Bone marrow (tissue), 2 donors: Measurements from ENCODE around the gene MYO18A.

Source experiments
- DNase-seq, 2 donors: peaks; one replicate each; lab custom pipeline; 2025; lab: John Stamatoyannopoulos, UW

Gene MYO18A

DNA sequence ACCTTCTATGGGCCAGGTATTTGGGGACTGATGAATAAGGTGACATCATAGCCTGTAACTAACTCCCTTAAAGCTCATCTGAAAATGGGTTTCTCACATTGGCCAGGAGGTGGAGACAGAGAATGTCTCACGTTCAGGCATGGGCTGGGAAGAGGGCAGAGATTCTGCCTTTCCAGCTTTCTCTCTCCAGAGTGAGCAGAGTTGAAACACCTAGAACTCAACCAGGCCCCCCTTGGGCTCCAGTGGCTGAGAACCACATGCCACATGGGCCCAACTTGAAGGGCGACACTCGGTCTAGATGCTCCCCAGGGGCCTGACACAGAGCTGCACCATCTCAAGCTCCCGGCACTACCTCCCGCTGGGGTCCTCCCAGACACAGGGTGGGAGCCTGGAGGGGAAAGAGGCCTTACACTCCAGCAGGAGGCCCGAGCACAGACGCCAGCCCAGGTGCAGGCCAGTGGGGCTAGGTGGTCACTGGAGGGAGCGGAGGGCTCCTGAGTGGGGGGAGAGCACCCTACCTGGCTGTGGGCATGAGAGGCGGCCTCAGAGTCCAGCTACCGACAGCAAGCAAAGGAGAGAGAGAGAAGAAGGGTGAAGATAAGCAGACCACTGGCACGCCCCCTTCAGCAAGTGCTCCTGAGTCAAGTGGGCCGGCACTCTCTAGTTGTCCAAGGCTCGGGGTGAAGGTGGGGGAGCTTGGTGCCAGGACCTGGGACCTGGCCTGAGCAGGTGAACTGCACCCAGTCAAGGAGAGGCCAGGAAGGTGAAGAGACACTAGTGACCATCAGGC is 55.9 kb downstream of the MYO18A start:
- peak in 1 of 2 donors; percentile 65 for DNase-seq

DNA sequence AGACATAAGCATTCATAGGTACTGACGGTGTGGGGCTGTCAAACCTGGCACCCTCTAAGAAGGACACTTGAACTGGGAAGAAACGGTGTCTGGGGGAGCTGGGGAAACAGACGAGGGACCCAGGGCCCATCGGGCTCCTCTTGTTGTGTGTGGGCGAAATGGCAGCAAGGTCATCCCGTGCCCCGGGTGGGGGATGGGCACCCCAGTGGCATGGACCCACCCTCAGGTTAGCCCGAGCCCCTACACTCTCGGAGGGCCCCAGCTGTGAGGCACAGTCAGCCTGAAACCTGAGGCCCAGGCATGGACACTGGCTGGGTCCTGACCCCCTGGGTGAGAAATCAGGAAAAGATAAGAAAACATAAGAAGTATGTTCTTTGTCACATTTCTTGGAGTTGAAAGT is 57.1 kb downstream of the MYO18A start:
- DNase-seq = no peak

DNA sequence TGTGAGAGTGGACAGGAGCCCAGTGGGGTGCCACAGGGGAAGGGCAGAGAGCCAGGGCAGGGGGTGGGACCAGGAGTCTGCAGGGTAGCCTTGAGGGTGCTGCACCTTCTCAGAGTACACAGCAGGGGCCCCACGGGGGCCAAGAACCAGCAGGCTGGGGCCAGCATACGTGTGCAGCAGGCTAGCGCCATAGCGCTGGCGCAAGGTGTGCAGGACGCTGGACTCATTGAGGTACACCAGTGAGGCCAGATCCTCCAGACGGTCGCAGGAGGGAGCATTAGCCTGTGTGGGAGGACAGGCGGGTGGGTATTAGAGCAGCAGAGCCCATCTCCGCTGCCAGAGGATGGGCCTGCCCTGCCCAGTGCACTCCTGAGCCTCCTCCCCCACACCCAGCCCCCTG is 58.8 kb downstream of the MYO18A start:
- DNase-seq = no peak

DNA sequence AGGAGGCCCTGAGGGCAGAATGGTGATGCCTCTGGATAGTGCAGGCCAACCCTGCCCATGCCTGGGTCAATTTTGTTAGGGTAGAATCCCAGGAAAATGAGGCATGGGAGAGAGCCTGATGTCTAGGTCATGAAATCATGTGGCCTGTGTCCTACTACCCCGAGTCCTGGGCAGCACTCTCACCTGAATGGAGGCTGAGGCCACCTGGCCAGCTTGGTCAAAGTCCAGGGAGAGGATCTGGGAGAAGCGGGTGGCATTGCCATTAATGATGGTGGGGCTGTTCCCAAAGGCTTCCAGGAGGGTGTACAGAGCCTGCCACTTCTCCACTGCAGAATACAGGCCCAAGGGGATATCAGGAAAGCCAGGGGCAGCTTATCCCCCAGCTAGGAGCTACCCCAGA is 59.8 kb downstream of the MYO18A start:
- no peak for DNase-seq

DNA sequence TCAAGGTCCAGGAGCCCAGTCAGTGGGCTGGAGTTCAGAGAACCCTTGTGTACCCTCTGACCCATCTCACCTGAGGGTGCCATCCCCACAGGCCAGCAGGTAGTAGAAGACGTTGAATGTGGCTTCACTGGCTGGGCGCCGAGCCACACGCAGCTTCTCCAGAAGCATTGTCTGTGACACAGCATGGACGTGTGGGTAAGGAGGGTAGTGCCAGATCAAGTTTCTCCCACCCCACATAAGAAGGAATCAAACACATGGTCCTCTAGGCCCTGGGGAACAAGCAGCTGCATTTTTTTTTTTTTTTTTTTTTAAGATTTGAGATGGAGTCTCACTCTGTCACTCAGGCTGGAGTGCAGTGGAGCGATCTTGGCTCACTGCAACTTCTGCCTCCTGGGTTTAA is 60.9 kb downstream of the MYO18A start:
- DNase-seq = no peak

DNA sequence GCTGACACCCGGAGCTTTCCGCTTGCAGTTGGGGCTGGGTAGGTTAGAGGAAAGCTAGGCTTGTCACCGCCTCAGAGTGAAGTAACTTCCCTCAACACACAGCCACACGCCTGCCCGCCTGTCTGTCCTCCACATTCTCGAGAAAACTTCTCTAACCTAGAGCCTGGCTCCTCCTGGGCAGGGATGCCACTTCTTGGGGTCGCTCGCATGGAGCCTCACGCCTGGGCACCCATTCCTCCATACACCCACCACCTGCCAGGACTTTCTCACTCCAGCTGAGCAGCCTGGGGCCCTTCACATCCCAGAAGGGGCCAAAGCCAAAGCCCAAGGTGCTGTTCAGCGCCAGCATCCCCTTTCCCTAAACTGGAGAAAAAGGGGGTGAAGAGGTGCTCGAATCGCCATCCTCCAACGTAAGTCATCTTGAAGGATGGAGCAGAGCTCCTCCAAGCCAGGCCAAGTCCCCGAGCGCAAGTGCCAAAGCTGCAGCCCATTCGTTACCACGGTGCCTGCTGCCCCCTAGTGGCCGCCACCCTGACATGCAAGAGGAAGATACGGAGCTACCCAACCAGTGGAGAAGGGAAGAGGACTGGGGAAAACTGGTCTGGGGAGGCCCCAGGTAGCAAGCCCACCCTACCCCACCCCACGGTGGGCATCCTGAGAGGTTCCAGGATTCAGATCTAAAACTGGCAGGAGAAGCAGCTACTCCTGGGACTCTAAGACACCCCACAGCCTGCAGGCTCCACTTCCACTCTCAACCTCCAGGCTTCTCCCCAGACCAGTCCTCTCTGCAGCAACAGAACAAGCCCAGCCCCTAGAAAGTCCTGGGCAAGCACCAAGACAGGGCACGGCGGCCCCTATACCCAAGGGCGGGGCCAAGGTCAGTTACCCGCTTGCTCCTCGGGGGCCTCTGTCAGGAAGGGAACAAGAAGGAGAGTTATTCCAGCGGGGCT is 63.1 kb downstream of the MYO18A start:
- DNase-seq = peak; percentile 1 to 54

DNA sequence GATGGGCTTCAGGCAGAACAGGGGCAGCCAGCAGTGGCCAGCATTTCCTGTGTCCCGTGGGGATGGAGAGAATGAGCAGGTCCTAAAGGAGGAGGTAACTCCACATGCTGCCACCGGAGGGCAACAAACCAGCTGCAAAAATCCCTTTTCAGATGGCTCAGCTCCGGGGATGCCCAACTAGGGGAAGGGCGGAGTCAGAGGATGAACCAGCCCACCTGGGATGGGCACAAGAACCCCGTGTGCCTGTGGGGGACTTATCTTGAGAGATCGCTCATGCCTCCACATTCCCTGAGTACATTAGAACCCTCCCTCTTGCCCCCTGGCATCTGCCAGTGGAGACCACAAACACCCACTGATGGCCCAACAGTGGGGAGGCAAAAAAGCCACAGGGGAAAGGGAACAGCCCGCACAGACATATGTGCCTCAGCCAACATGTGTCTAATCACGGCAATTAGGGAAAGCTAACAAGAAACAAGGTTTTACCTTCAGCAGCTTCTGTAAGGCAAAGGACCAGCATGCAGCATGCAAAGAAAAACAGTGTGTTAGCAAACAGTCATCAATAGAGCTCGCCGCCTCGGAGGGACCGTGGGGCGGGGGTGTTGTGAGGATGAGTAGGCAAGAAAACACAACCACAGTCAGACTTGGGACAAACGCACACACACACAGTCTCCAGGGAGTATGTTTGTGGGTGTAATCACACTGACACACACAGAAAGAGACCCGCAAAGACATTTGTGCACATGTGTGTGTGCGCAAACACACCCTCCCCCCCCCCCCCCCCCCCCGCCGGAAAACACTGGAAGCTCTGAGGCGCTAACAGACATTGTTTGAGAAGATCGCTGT is 64.0 kb downstream of the MYO18A start:
- DNase-seq = peak in 1 of 2 donors; percentile 15

DNA sequence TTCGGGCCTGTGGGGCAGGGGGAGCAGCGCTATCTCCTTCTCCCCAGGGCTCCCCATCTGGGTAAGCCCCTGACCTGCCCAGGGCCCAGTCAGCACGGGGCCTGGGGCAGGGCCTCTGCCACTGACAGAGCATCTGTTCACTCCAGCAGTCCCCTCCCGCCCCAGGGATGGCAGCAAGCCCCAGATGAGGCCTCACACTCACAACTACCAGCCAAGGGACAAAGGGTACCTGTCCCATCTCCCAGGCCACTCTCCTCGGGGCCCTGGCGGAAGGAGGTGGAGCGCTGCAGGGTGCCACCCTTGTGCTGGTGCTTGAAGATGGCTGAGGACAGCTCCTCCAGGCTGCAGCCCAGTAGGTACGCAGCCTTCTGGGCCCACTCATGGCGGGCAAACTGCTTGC is 64.8 kb downstream of the MYO18A start:
- no peak for DNase-seq

DNA sequence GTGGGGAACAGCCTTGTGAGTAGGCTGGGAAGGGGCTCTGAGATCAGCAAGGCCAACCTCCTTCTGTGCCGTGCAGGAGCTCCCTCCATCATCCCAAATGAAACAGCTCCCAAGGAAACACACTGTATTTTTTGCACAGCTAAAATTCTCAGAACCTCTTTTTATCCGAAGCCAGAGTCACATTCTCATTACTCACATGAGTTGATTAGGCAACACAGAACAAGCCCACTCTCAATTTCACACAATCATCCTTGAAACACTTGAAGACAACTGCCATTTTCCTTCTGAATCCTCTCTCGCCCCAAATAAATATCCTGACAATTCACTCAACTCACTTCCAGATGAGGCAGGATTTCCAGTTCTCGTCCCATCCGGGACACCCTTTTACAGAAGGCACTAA is 66.1 kb downstream of the MYO18A start:
- no peak for DNase-seq

DNA sequence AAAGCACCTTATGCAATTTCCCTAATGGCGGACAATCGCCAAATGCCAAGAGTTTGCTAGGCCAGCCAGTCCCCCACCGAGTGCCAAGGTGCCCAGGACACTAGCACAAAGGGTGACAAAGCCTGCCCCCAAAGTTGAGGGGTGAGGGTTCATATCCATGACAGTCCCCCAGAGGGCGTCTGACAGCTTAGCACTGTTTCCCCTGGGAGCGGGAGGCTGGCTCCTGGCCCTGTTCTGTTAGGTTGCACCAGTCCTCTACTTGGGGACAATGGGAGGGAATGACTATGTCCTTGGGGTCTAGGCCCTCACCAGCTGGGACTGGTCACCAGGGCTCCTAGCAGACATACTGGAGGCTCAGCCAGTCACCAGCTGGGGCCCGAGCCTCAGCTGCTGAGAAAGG is 66.9 kb downstream of the MYO18A start:
- DNase-seq = no peak

DNA sequence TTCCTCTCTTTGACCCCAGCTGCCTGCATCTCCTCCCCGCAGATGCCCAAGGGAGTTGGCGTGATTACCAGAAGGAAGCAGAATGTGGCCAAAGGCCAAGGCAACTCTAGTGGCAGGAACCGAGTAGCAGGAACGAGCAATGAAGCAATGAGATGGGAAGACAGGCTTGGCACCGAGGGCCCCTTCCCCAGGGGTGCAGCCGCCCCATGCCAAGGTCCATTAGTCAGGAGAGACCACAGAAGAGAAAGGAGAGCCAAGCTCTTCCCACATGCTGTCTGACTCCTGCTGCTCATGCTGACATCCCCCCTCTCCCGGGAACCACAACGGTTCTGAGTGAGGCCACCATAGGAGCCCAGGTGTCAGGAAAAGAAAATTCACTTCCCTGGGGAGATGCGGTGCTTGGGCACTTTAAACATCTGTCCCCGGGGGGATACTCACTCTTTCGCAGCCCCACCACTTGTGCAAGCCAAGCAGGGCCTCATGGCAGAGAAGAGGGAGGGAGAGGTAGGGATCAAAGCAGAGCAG is 67.4 kb downstream of the MYO18A start:
- no peak for DNase-seq

DNA sequence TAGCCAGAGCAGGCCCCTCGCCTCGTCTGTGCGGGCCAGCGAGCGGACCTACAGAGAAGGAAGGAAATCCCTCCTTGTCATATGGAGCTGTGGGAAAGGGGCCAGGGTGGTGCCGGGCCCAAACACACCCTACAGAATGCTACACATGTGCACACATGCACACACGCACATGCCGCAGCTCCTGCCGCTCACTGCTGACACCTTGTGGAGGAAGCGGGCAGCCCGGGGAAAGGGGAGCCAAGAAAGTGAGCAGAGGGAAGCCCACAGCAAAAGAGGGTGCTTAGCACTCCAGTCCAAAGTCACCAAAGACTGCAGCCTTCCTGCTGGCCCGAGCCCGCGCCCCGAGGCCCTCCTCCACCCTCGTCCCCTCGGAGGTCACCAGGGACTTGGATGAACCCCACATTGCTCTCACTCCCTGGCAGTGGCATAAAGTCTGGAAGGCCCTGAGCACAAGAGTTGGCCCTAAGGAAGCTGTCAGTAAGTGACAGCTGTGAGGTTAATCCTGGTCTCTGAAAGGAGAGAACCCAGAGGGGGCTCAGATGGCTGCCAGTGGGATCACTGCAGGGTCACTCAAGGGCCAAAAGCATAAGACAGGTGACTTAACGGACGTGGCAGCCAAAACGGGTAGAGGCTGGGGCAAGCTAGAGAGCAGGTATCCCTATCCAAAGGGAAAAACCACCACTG is 68.2 kb downstream of the MYO18A start:
- DNase-seq = peak; percentile 26 to 28

DNA sequence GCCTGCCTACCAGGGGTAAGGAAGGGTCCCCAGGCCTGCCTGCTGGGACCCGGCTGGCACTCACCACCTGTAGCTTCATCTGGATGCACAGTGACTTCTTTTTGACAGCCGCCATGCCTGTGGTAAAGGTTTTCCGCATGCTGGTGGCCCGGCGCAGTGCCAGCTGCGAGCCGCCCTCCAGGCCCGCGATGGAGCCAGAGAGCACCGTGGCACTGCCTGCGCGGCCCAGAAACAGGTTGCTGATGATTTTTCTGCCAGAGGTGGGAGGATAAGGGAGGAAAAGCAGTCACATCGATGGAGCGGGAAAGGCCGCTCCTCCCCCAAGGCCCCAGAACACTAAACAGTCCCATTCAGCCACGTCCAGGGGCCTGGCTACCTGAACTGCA is 69.8 kb downstream of the MYO18A start:
- no peak for DNase-seq

DNA sequence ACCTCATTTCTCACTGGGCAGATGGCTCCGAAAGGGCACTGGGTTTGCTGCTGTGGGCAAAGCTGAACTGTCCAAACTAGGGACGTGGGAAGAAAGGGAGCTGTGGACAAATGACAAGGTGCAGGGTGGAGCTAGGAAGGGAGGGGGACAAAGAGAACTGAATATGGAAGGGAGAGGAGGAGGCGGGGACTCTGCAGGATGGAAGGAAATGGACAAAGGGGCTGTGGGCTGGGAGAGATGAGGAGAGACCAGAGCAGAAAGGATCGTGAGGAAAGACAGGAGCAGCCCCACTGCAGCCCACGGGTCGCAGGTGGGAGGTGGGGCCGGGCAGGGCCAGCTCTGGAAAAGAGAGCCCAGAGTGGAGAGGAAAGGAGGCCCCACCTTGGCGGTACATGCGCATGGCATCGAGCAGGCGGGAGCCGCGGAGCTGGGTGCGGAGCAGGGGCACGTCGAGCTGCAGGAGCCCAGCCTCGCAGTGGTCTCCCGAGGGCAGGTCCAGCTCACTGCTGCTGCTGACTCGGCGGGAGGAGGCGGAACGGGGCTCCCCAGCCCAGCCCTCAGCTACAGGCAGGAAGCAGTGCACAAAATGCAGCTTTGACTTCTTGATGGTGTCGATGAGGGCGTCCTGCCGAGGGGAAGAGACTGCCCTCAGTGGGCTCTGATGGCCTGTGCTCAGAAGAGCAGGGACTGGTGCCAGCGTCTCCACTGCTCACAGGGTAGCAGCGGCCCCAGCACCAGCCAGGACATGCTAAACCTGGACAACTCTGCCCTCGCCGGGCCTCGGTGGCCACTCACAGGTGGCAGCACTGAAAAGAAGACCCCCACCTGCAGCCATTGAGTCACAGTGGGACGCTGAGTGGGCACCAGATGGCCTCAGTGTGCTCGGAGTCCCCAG is 70.5 kb downstream of the MYO18A start:
- no peak for DNase-seq

DNA sequence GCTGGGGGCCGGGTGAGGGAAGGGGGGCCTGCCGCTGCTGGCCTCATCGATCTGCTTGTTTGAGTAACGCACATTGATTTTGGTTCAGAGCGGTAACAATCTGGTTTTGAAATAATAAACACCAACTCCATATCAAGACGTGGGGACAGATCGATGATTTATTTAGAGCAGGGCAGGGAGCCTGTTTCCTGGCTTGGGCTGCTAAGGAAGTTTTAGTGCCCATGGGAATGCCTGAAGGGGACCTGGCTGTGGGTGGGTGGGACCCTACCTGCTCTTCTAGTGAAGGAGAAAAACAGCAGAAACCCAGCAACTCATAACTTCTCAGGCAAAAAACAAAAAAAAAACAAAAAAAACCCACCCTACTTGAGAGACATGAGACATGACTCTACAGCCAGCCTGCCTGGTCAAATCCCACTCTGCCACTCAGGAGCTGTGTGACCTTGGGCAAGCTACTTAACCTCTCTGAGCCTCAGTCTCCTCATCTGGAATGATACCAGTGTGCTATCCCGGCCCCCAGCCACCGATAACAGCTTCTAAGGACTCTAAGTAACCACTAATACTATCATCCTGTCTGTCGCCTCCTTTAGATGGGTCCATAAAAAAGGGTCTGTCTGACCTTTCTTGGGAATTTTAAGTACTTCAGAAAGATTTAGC is 71.2 kb downstream of the MYO18A start:
- DNase-seq = no peak

DNA sequence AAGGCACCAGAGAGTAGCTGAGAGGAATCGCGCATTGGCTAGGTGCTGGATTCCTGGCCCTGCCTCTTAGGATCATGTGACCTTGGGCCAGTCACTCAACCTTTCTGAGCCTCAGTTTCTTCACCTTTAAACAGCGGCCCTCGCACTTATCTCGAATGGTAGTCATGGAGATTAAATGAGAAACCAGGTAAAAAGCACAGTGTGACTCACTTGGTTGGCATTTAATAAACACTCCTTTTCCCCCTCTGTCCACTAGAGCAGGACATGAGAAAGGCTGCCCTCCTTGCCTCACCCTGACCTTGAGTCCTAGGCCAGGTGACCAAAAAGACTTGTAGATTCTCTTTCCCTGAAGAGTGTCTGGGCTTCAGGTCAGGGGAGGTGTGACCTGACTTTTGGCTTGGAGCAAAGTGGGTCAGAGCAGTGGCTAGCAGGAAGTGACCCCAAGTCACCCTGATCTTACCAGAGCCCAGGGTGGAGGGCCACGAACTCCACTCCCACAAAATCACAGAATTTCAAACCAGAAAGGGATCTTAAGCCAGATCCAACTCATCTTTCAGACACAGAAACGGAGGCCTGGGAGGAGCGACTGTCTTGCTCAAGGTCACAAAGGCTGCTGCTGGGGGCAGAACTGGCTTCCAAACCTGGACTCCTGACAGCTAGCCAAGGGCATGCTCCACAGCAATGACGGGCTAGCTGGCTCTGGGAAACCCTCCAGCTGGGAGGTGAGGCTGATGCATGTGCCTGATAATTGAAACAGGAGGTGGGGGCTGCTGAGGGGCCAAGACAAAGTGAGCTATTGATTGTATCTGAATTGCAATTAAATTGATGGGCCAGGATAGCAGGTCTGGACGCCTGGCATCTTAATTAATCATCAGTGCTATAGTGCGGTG is 72.0 kb downstream of the MYO18A start:
- no peak for DNase-seq

DNA sequence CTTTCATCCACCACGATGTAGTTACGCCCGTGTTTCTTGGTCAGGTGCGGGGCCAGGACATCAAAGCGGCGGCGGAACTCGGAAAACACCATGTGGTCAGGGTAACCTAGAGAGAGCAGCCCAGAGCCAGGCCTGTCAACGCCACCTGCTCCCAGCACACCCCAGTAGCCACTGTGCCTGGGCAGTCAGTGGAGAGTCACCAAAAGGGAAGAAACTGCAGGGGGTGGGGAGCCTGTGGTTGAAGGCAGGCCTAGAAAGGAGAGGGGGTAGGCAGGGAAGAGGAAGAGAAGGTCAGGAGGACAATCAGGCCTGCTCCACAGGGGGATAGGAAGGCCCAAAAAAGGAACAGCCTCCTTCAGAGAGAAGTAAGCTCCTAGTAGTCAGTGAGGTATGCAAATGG is 73.1 kb downstream of the MYO18A start:
- DNase-seq = no peak

DNA sequence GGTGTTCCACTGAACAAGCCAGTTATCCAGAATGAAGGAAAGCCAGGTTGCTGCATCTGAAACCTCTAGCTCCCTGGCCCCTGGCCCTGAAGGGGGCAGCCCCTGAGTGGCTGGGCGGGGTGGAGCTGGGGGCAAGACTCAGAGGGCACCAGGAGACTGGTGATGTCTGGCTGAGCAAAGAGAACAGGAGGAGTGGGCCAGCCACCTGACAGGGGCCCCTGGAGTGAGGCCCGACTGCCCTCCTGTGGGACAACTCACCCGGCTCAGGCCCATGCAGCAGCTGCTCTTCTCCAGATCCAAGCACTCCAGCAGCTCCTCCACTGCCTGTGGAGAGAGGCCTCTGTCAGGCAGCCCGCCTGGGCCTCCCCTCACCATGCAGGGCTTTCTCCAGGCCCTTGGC is 76.9 kb downstream of the MYO18A start:
- no peak for DNase-seq

DNA sequence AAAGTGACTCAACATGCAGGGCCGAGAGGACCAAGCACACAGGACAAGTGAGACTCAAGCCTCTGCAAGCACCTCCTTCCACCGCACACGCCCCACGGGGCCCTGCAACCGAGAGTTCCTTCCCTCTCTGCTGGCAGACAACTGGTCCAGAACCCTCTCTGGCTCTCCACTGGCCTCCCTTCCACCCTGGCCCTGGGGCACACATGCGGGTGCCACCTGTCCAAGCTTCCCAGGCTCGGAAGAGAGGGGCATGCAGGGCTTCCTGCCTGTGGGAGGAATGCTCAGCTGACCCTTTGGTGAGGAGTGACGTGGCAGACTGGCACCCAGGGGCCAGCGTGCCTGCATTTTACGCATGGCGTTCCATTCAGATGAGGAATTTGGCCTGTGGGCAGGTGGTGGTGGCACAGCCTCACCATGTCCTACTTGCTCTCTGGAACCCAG is 77.4 kb downstream of the MYO18A start:
- DNase-seq = no peak
